ENCODE results near the gene ITGAD.

The ITGAD gene

GRCh38 chr16:31475946-31476302 lies 82.8 kb downstream of the ITGAD start:
- no peak for TF ChIP-seq CTCF (IDR thresholded peaks at IDR 0.05; ENCODE audit: low read length)
- no peak for TF ChIP-seq EZH2 (IDR thresholded peaks at IDR 0.05; ENCODE audit: borderline replicate concordance, low read length)
- Histone ChIP-seq H3K9me2 (ENCODE audit: low read depth, low read length) (no peaks in the 10 kb centered on the region), H3K9me3 (ENCODE audit: low read length) (no peaks in the 10 kb centered on the region), H3K9ac (ENCODE audit: low read length) (no peak overlapping the region), H2AFZ (ENCODE audit: low read length) (no peak overlapping the region), H3K27me3 (ENCODE audit: insufficient read depth, low read length) (peaks cover 4% of the 10 kb centered on the region), H3K79me2 (ENCODE audit: insufficient read depth, low read length) (no peaks in the 10 kb centered on the region), H3F3A (ENCODE audit: insufficient read depth, low read length) (no peaks in the 10 kb centered on the region), H3K4me3 (ENCODE audit: low read depth, low read length, poor library complexity, severe bottlenecking) (no peak overlapping the region), H3K36me3 (ENCODE audit: insufficient read depth, low read length) (no peaks in the 10 kb centered on the region), H3K4me1 (ENCODE audit: insufficient read depth, low read length, severe bottlenecking) (peaks cover 6% of the 10 kb centered on the region), H3K27ac (ENCODE audit: low read depth, low read length, poor library complexity, severe bottlenecking) (no peak overlapping the region), H4K20me1 (ENCODE audit: insufficient read depth, low read length) (no peaks in the 10 kb centered on the region), H3K4me2 (ENCODE audit: low read length) (no peak overlapping the region)

Data from OCI-LY1 (cell line).